Stimulated activated CD4-positive, alpha-beta T cell treated with anti-CD3 and anti-CD28 coated beads, Interleukin-15, amount 100 ng/mL, for 48 hours (primary cell): Measurements from ENCODE around the gene SIX5.

Experiments
- DNase-seq, 2 donors: peaks; one replicate each; pipeline ENCODE4 v3.0.0-alpha.2; 2020; ENCODE audit warnings: low read depth in 2 of 2

SIX5 gene

GRCh38 chr19:45773384-45773783 is 4.3 kb upstream of the SIX5 start:
- no peak for DNase-seq

- no peak for DNase-seq
Observed at GRCh38 chr19:45772912-45773311, 3.9 kb upstream of the SIX5 start.

GRCh38 chr19:45772130-45772840 is 3.2 kb upstream of the SIX5 start:
- no peak for DNase-seq

GRCh38 chr19:45771311-45771933 is 2.4 kb upstream of the SIX5 start:
- DNase-seq, result no peak

GRCh38 chr19:45770192-45771101 is 1.4 kb upstream of the SIX5 start:
- DNase-seq, result peak; percentile 85 to 87

GRCh38 chr19:45769821-45770191 is 754 bp upstream of the SIX5 start:
- peak; percentile 35 to 39 for DNase-seq

GRCh38 chr19:45768655-45768983 is 433 bp downstream of the SIX5 start:
- peak in 1 of 2 donors; percentile 45 for DNase-seq

GRCh38 chr19:45767881-45768654 is 984 bp downstream of the SIX5 start:
- DNase-seq, result no peak

- no peak for DNase-seq
Observed at GRCh38 chr19:45767410-45767880, 1.6 kb downstream of the SIX5 start.

- no peak for DNase-seq
Observed at GRCh38 chr19:45766869-45767346, 2.1 kb downstream of the SIX5 start.

- no peak for DNase-seq
Observed at GRCh38 chr19:45766296-45766868, 2.7 kb downstream of the SIX5 start.

- no peak for DNase-seq
Observed at GRCh38 chr19:45765702-45766295, 3.3 kb downstream of the SIX5 start.

- no peak for DNase-seq
Observed at GRCh38 chr19:45764945-45765701, 3.9 kb downstream of the SIX5 start.

- DNase-seq, result no peak
Observed at GRCh38 chr19:45764475-45764874, 4.6 kb downstream of the SIX5 start.

- no peak for DNase-seq
Observed at GRCh38 chr19:45763691-45764294, 5.3 kb downstream of the SIX5 start.

GRCh38 chr19:45762870-45763631 is 6.0 kb downstream of the SIX5 start:
- DNase-seq, result no peak

- no peak for DNase-seq
Observed at GRCh38 chr19:45761714-45762113, 7.3 kb downstream of the SIX5 start.

- DNase-seq, result no peak
Observed at GRCh38 chr19:45758921-45759320, 10.1 kb downstream of the SIX5 start.

GRCh38 chr19:45757695-45758094 is 11.4 kb downstream of the SIX5 start:
- no peak for DNase-seq
